AG20443 (cell line): ENCODE data around the gene ERC2.

Experiments
- DNase-seq: peaks from one replicate; pipeline ENCODE4 v3.0.0; 2012; ENCODE audit warnings: low spot score, mixed read lengths

The ERC2 gene

GRCh38 chr3:55678546-55679216 is 789.6 kb downstream of the ERC2 start:
- DNase-seq = no peak

GRCh38 chr3:55676643-55677042 is 791.6 kb downstream of the ERC2 start:
- no peak for DNase-seq

GRCh38 chr3:55675478-55675877 is 792.8 kb downstream of the ERC2 start:
- DNase-seq = no peak

GRCh38 chr3:55673764-55674163 is 794.5 kb downstream of the ERC2 start:
- DNase-seq = no peak

- no peak for DNase-seq
Observed at GRCh38 chr3:55669133-55669532, 799.1 kb downstream of the ERC2 start.

- DNase-seq = no peak
Observed at GRCh38 chr3:55668359-55668758, 799.9 kb downstream of the ERC2 start.

GRCh38 chr3:55664387-55664786 is 803.9 kb downstream of the ERC2 start:
- no peak for DNase-seq

- peak; percentile 71 for DNase-seq
Observed at GRCh38 chr3:55662683-55663082, 805.6 kb downstream of the ERC2 start.

GRCh38 chr3:55661571-55661970 is 806.7 kb downstream of the ERC2 start:
- DNase-seq = no peak

- no peak for DNase-seq
Observed at GRCh38 chr3:55661141-55661540, 807.1 kb downstream of the ERC2 start.

- no peak for DNase-seq
Observed at GRCh38 chr3:55660642-55661041, 807.6 kb downstream of the ERC2 start.

- DNase-seq = no peak
Observed at GRCh38 chr3:55659701-55660100, 808.6 kb downstream of the ERC2 start.

GRCh38 chr3:55658690-55659562 is 809.3 kb downstream of the ERC2 start:
- no peak for DNase-seq

GRCh38 chr3:55658270-55658669 is 810.0 kb downstream of the ERC2 start:
- DNase-seq = no peak

- no peak for DNase-seq
Observed at GRCh38 chr3:55655544-55655943, 812.7 kb downstream of the ERC2 start.

GRCh38 chr3:55654123-55654760 is 814.0 kb downstream of the ERC2 start:
- DNase-seq = peak; percentile 21

GRCh38 chr3:55651011-55651410 is 817.3 kb downstream of the ERC2 start:
- DNase-seq = no peak

GRCh38 chr3:55650011-55650410 is 818.3 kb downstream of the ERC2 start:
- no peak for DNase-seq

GRCh38 chr3:55649554-55649953 is 818.7 kb downstream of the ERC2 start:
- no peak for DNase-seq

GRCh38 chr3:55648591-55649318 is 819.5 kb downstream of the ERC2 start:
- DNase-seq = no peak

GRCh38 chr3:55647670-55648069 is 820.6 kb downstream of the ERC2 start:
- no peak for DNase-seq

GRCh38 chr3:55647063-55647462 is 821.2 kb downstream of the ERC2 start:
- DNase-seq = no peak
